ENCODE results near the gene CDC6. TPM values are rescaled to one million over a fixed set of nuclear protein-coding genes. Genes with fewer than 3 reads are reported as not detected.

The CDC6 gene
- total RNA-seq, 1 donor from 2014 or later = 16.4 TPM

DNA sequence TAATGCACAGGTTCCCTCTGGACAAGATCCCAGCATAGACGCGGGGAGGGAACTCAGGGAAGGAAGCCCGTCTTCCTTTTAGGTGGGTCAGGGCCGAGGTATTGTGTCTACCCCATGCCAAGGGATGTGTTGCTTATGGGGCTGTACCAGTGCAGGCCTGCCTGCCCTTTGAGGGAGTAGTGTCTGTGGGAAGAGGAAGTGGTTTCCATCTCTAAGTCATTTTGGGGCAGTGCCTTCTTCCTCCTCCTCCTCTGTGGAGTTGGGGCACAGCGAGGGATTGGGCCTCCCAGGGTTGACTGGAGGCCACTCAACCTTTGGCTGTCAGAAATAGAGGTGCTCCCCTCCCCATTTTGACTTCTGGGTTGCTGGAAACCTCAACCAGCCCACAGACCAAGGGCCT is 50.4 kb downstream of the CDC6 start:
- Mint-ChIP-seq H3K4me1 (peaks cover 46% of the 10 kb centered on the region), H3K36me3 (peaks cover 6% of the 10 kb centered on the region), H3K27ac (peak overlapping the region; percentile 71), H3K4me3 (no peak overlapping the region), H3K9me3 (no peaks in the 10 kb centered on the region), H3K27me3 (ENCODE audit: low read depth) (no peaks in the 10 kb centered on the region)
- TF ChIP-seq, protein P1, sequence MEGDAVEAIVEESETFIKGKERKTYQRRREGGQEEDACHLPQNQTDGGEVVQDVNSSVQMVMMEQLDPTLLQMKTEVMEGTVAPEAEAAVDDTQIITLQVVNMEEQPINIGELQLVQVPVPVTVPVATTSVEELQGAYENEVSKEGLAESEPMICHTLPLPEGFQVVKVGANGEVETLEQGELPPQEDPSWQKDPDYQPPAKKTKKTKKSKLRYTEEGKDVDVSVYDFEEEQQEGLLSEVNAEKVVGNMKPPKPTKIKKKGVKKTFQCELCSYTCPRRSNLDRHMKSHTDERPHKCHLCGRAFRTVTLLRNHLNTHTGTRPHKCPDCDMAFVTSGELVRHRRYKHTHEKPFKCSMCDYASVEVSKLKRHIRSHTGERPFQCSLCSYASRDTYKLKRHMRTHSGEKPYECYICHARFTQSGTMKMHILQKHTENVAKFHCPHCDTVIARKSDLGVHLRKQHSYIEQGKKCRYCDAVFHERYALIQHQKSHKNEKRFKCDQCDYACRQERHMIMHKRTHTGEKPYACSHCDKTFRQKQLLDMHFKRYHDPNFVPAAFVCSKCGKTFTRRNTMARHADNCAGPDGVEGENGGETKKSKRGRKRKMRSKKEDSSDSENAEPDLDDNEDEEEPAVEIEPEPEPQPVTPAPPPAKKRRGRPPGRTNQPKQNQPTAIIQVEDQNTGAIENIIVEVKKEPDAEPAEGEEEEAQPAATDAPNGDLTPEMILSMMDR (IDR thresholded peaks at IDR 0.05; ENCODE audit: unreplicated experiment) = no peak
- DNase-seq (ENCODE audit: low spot score in 2 of 2, unreplicated experiment in 2 of 2) = no peak

DNA sequence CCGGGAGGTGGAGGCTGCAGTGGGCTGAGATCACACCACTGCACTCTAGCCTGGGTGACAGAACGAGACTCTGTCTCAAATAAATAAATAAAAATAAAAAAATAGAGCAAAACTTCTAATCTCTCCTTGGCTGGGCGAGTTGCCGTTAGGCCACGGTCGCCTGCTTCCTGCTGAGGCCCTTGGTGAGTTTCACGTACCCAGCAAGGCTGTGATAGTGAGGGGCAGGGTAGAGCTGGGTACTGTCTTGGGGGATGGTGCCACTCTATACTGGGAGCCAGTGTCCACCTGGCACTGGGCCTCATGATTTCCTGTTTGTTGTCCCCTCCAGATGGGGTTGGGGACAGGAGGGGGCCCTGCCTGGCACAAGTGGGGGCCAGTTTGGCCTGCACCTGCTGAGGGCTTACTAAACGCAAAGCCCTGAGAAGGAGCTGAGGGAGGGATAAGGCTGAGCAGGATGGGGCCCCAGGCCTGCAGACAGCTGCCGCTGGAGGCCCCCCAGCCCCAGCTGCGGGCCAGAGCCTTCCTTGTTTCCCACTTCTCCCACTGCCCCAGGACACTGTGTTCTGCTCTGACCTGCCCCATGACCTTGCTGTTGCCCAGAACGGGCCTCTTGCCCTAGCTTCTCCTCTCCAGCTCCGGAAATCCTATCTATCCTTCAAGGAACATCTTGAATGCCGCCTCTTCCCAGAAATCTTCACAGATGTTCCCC is 51.4 kb downstream of the CDC6 start:
- TF ChIP-seq, protein P1 (IDR thresholded peaks at IDR 0.05; ENCODE audit: unreplicated experiment) = no peak
- Mint-ChIP-seq H3K27ac (peak overlapping the region; percentile 80), H3K27me3 (ENCODE audit: low read depth) (no peaks in the 10 kb centered on the region), H3K9me3 (no peaks in the 10 kb centered on the region), H3K4me3 (peak overlapping the region; percentile 0), H3K36me3 (peaks cover 6% of the 10 kb centered on the region), H3K4me1 (peaks cover 53% of the 10 kb centered on the region)
- no peak for DNase-seq (ENCODE audit: low spot score in 2 of 2, unreplicated experiment in 2 of 2)

DNA sequence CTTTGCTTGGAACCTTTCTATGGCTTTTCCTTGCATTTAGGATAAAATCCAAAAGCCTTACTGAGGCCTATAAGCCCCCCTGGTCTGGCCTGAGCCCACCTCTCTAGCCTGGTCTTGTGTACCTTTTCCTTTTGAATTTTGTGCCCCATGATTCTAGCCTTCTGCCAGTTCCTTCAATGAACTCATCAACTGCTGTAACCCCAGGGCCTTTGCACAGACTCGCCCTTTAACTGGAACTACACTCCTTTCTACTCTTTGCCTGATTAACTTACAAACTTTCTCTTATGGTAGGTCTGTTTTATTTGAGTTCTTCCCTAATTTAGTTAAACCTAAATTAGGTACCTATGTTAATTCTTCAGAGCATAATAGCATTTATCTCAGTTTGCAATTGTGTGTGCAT is 52.6 kb downstream of the CDC6 start:
- Mint-ChIP-seq H3K9me3 (no peaks in the 10 kb centered on the region), H3K27me3 (ENCODE audit: low read depth) (no peaks in the 10 kb centered on the region), H3K4me1 (peaks cover 51% of the 10 kb centered on the region), H3K27ac (peak overlapping the region; percentile 98), H3K36me3 (peaks cover 2% of the 10 kb centered on the region), H3K4me3 (peak overlapping the region; percentile 94)
- TF ChIP-seq, protein P1 (IDR thresholded peaks at IDR 0.05; ENCODE audit: unreplicated experiment) = no peak
- no peak for DNase-seq (ENCODE audit: low spot score in 2 of 2, unreplicated experiment in 2 of 2)

DNA sequence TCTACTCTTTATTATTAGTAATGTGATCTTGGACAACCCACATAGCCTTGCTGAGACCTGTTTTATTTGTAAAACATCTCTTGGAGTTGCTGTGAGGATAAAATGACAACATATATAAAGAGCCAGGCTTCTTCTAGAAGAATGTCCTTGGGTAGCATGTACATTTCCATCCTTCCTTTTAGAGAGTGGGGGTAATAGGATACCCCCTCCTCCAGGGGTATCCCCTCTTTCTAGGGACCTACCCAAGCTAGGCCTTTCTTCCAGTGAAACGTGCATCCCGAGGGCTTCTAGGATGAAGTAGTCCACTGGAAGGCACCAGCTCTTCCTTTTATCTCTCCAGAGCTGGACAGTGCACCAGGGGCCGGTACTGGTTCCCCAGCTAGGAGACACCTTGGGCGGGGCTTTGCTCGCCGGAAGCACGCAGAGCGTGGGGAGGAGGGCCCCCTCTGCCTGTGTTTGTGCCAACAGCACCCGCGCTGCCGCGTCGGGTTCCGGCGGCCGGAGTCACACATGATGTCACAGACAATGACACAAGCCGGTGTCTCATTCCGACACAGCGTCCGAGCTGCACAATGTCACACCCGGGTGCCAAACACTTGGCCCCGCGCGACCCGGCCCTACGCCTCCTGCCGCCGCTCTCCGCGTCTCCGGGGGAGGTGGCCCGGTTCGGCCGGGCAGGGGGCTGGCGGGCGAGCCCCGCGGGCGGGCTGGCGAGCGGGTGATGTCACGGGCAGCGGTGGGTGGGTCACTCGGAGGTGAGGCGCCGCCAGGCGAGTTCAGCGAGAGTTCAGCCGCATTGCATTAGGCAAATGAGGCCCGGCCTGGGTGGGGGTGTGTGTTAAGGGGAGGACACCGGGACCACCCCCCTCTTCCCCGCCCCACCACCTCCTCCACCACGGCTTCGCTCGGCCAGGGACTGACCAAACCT is 53.5 kb downstream of the CDC6 start:
- Mint-ChIP-seq H3K9me3 (no peaks in the 10 kb centered on the region), H3K4me1 (peaks cover 57% of the 10 kb centered on the region)

DNA sequence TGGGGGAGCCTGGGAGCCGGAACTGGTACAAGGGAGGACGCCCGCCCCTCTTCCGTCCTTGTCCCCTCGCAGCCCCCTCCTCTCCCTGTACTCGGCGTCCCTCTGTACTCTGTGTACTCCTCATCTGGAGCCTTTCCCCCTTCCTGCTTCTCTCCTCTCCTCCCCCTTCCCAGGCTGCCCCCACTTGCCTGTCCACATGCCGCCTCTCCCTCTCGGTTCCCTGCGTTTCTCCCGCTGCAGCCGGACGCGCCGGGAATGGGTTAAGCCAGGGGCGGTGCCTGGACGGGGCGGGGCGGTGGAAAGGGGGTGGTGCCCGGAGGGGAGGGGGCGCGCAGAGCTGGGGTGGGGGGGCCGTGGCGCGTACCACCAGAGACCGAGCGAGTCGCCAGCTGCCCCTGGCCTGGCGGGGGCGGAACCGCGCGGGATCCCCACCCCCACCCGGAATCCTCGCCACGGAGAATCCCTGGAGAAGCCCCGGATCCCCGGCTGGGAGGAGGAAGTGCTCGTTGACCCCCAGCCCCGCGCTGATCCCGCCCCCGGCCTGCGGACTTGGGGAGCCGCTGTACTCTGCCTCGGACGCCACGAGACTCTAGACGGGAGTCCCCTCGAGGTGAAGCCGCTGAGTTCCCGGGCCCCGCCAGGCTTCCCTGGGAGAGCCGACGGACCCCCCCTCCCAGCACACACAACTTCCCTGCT is 54.3 kb downstream of the CDC6 start:
- Mint-ChIP-seq H3K27ac (peak overlapping the region; percentile 94), H3K27me3 (ENCODE audit: low read depth) (no peaks in the 10 kb centered on the region), H3K9me3 (no peaks in the 10 kb centered on the region), H3K4me3 (peak overlapping the region; percentile 94), H3K36me3 (peaks cover 2% of the 10 kb centered on the region), H3K4me1 (peaks cover 63% of the 10 kb centered on the region)
- DNase-seq (ENCODE audit: low spot score in 2 of 2, unreplicated experiment in 2 of 2) = peak; percentile 78 to 87
- TF ChIP-seq, protein P1 (IDR thresholded peaks at IDR 0.05; ENCODE audit: unreplicated experiment) = no peak

More for the DNA sequence above, 53.5 kb downstream of the CDC6 start:
- peak; percentile 68 to 79 for DNase-seq (ENCODE audit: low spot score in 2 of 2, unreplicated experiment in 2 of 2)
- H3K36me3 Mint-ChIP-seq = peaks cover 2% of the 10 kb centered on the region
- H3K4me3 Mint-ChIP-seq = peak overlapping the region; percentile 94
- TF ChIP-seq, protein P1 (IDR thresholded peaks at IDR 0.05; ENCODE audit: unreplicated experiment) = no peak
- H3K27ac Mint-ChIP-seq = peak overlapping the region; percentile 98
- H3K27me3 Mint-ChIP-seq (ENCODE audit: low read depth) = no peaks in the 10 kb centered on the region

Data from mesothelial cell of epicardium (in vitro differentiated cells).